LNCAP (cell line): ENCODE data around the gene C8A.

ENCODE experiments used
- TF ChIP-seq, protein P1 (sequence below): fragments of 450-650 bp; IDR thresholded peaks from 2 replicates; pipeline ENCODE4 v1.5.1; 2017; ENCODE audit warnings: mild to moderate bottlenecking

Gene C8A

GRCh38 chr1:56837244-56837939 lies 17.2 kb upstream of the C8A start:
- TF ChIP-seq, protein P1, sequence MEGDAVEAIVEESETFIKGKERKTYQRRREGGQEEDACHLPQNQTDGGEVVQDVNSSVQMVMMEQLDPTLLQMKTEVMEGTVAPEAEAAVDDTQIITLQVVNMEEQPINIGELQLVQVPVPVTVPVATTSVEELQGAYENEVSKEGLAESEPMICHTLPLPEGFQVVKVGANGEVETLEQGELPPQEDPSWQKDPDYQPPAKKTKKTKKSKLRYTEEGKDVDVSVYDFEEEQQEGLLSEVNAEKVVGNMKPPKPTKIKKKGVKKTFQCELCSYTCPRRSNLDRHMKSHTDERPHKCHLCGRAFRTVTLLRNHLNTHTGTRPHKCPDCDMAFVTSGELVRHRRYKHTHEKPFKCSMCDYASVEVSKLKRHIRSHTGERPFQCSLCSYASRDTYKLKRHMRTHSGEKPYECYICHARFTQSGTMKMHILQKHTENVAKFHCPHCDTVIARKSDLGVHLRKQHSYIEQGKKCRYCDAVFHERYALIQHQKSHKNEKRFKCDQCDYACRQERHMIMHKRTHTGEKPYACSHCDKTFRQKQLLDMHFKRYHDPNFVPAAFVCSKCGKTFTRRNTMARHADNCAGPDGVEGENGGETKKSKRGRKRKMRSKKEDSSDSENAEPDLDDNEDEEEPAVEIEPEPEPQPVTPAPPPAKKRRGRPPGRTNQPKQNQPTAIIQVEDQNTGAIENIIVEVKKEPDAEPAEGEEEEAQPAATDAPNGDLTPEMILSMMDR: no peak

DNA sequence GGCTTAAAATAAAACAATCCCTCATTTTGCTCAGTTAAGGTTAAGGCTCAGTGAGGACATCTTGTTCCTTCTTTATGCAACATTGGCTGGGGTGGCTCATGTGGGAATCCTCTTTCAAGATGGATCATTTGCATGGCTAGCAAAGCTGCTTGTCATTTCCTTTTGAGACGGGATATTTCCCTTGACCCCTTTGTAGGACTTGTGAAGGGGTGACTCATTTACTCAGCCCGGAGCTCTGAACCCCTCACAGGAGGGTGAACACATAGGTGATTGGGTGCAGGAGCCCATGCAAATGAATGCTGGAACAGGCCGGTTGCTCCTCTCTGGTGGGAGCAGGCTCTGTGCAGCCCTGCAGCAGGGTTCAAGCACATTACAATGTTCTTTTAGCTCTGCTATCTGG lies 15.8 kb upstream of the C8A start:
- TF ChIP-seq, protein P1: no peak

DNA sequence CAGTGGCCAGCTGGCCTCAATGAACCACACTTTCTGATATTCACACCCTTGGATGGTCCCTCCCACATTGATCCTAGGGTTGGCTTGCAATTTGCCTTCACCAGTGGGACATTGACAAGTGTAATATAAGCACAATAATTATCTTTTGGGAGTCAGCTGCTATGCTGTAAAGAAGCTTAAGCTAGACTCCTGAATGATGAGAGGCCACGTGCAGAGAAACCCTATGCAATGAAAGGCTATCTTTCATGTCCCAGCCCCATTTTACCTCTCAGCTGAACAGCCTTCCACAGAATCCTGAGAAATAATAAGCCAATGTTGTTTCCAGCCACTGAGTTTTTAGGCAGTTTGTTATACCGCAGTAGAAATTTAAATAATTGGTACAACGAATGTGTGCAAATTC lies 11.1 kb upstream of the C8A start:
- TF ChIP-seq, protein P1: no peak

DNA sequence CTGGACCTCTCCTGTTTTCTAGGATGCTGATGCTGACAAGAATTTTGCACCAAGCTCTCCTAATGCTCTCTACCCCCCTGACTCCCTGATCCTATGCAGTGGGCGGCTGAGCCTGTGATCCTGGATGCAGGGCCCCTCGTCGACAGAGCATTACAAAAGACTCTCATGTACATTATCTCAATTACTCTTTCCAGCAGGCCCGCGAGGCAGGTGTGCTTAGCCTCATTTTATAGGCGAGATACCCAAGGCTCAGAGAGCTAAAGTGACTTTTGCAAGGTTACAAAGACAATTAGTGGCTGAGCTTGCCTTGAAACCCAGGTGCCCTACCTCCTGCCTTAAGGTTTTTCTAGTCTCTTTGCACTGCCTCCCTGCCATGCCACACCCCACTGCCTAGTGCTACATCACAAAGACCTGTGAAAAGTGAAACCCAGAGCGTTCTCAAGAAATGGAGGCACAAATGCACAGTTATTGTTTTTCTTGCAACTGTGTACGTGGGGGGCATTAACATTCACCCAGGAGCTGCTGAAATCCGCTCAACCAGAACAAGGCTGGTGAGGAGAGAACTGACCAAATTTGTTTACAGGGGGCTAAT lies 10.0 kb upstream of the C8A start:
- TF ChIP-seq, protein P1: no peak

GRCh38 chr1:56845343-56845742 lies 9.3 kb upstream of the C8A start:
- TF ChIP-seq, protein P1: no peak

DNA sequence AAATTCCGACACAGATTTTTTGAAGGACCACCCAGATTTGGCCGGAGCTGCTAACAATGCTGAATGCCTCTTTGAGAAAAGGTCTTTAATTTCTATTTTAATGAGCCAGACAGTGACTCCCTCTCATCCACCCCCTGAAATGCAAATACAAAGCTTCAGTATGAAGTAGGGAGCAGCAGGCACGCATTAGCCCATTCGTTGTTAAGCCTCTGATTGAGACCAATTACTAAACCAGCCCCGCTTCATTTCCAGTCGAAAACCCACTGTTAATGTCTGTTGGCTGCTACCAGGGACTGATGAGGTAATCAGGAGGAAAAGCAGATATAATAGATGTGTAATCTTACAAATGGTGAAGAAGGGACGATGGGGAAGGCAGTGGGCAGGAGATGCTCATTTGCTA lies 4.8 kb upstream of the C8A start:
- TF ChIP-seq, protein P1: no peak

DNA sequence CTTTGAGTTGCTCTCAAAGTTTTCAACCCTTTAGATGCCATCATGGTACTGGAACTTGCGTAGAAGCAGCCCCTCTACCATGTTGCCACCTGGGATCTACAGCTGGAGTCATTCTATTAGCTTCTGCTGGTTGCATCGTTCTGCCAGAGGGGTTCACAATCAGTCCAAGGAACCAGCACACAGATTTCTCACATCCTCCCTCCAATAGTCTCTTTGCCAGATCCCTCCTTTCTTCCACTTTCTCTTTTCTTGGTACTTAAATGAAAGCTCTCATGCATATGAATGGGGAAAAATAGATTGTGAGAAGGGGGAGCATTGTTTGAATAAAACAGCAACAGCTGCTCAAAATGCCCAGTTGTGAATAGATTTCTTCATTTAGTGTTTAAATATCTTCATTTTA lies 4.2 kb upstream of the C8A start:
- TF ChIP-seq, protein P1: no peak
